ENCODE data around the gene ZBTB7B. TPM values are rescaled to one million over a fixed set of nuclear protein-coding genes. Genes with fewer than 3 reads are reported as not detected.

ZBTB7B gene
- polyA plus RNA-seq, 2 of the 4 experiments (the other 2 are of a cell fraction): 20.5 to 30.7 TPM

DNA sequence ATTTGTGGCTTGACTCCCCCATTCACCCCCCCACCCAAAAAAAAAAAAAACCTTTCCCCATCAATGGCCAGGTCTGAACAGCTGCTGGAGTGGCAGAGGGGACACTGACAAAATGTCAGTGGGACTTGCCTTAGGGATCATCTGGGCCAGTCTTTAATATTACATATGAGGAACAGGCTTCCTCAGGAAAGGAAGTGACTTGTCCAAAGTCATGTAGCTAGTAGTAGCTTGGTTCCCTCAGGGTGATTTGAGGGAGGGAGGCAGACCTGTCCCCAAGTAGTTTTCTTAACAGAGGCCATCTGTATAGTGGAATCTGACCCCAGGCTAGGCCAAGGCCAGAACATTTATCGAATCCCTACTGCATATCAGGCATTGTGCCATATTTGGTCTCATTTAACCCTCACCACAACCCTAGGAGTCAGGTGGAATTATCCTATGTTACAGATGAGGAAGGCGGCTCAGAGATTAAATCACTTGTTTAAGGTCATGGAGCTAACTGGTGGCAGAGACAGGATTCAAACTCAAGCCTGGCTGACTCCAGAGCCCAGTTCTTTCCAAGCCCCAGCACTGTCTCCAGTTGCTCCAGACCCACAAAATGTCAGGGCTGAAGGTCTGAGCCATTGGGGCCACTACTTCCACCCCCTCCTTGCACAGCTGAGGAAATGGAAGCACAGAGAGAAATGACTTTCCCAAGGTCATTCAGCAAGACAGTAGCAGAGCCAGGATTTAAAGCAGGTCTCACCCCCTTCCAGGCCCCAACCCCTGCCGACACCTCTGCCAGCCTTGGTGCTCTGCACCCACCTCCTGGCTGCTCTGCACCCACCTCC is 10.4 kb downstream of the ZBTB7B start:
- ChIA-PET CTCF (no interaction called here), POLR2A (interaction anchor here (0.6 to 0.7 kb wide), 2 partner anchors 35 to 174 kb away, joined by 11 to 12 read pairs; no protein-coding TSS in a partner anchor)
- Histone ChIP-seq H3K4me1 (peaks cover 88% of the 10 kb centered on the region), H3K27ac (peak overlapping the region; percentile 67 to 100; a peak in 5 of 6 replicates), H3K9me3 (no peaks in the 10 kb centered on the region), H3K4me3 (no peak overlapping the region), H3K4me2 (peak overlapping the region; percentile 59)
- WGBS (ENCODE audit: missing lambda C conversion rate): 82% methylated on average over 3 of the region's 3 CpGs
- DNase-seq (ENCODE audit: low read depth in 1 of 2, low spot score in 1 of 2) (no peak), ATAC-seq (no peak), FAIRE-seq (peak; percentile 13)
- TF ChIP-seq, protein P1, sequence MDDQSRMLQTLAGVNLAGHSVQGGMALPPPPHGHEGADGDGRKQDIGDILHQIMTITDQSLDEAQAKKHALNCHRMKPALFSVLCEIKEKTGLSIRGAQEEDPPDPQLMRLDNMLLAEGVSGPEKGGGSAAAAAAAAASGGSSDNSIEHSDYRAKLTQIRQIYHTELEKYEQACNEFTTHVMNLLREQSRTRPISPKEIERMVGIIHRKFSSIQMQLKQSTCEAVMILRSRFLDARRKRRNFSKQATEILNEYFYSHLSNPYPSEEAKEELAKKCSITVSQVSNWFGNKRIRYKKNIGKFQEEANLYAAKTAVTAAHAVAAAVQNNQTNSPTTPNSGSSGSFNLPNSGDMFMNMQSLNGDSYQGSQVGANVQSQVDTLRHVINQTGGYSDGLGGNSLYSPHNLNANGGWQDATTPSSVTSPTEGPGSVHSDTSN (IDR thresholded peaks at IDR 0.05): no peak
- no peak for TF ChIP-seq FOXS1 (CRISPR knock-in tag; IDR thresholded peaks at IDR 0.05)
- TF ChIP-seq CHD2 (IDR thresholded peaks at IDR 0.05; ENCODE audit: low read length, partially characterized antibody): no peak
- TF ChIP-seq NFE2L2 (conservative IDR thresholded peaks at IDR 0.05; ENCODE audit: low read length): no peak
- TF ChIP-seq, protein P2, sequence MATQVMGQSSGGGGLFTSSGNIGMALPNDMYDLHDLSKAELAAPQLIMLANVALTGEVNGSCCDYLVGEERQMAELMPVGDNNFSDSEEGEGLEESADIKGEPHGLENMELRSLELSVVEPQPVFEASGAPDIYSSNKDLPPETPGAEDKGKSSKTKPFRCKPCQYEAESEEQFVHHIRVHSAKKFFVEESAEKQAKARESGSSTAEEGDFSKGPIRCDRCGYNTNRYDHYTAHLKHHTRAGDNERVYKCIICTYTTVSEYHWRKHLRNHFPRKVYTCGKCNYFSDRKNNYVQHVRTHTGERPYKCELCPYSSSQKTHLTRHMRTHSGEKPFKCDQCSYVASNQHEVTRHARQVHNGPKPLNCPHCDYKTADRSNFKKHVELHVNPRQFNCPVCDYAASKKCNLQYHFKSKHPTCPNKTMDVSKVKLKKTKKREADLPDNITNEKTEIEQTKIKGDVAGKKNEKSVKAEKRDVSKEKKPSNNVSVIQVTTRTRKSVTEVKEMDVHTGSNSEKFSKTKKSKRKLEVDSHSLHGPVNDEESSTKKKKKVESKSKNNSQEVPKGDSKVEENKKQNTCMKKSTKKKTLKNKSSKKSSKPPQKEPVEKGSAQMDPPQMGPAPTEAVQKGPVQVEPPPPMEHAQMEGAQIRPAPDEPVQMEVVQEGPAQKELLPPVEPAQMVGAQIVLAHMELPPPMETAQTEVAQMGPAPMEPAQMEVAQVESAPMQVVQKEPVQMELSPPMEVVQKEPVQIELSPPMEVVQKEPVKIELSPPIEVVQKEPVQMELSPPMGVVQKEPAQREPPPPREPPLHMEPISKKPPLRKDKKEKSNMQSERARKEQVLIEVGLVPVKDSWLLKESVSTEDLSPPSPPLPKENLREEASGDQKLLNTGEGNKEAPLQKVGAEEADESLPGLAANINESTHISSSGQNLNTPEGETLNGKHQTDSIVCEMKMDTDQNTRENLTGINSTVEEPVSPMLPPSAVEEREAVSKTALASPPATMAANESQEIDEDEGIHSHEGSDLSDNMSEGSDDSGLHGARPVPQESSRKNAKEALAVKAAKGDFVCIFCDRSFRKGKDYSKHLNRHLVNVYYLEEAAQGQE (IDR thresholded peaks at IDR 0.05): peak; percentile 40; the same call in 1 of the 2 replicates

DNA sequence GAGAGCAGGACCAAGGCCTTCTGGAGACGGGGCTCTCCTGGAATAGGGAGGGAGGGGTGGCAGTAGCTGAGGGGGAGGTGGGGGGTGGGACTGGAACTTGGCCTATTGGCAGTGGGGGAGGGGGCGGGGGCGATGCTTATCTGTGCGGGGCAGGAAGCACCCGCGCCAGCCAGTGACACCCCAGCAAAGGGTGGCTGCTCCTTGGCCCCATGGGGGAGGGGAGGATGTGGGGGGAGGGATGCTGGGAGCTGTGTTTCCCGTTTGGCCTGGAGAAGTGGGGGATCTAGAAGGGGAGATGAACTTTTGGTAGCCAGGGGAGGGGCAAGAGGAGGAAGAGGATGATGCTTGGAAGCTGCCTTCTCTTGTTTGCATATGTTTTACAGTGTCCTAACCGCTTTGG is 11.0 kb downstream of the ZBTB7B start:
- Histone ChIP-seq H3K27ac (peak overlapping the region; percentile 67 to 100; a peak in 4 of 6 replicates), H3K4me3 (no peak overlapping the region), H3K4me2 (peak overlapping the region; percentile 59; the same call in 2 of the 3 replicates), H3K4me1 (peaks cover 88% of the 10 kb centered on the region), H3K9me3 (no peaks in the 10 kb centered on the region)
- POLR2A ChIA-PET: no interaction called here
- DNase-seq (ENCODE audit: low read depth in 1 of 2, low spot score in 1 of 2) (no peak), FAIRE-seq (no peak), ATAC-seq (no peak)
- TF ChIP-seq PHF8 (IDR thresholded peaks at IDR 0.05; ENCODE audit: borderline replicate concordance, low read depth): no peak
- TF ChIP-seq, protein P3, sequence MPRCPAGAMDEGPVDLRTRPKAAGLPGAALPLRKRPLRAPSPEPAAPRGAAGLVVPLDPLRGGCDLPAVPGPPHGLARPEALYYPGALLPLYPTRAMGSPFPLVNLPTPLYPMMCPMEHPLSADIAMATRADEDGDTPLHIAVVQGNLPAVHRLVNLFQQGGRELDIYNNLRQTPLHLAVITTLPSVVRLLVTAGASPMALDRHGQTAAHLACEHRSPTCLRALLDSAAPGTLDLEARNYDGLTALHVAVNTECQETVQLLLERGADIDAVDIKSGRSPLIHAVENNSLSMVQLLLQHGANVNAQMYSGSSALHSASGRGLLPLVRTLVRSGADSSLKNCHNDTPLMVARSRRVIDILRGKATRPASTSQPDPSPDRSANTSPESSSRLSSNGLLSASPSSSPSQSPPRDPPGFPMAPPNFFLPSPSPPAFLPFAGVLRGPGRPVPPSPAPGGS (IDR thresholded peaks at IDR 0.05): no peak
- TF ChIP-seq CHD4 (IDR thresholded peaks at IDR 0.05; ENCODE audit: borderline replicate concordance): no peak
- no peak for TF ChIP-seq SREBF2 (IDR thresholded peaks at IDR 0.05)
- no peak for TF ChIP-seq FOSB (CRISPR knock-in tag; IDR thresholded peaks at IDR 0.05)
- no peak for TF ChIP-seq JUN (IDR thresholded peaks at IDR 0.05)
- no peak for TF ChIP-seq RFX5 (IDR thresholded peaks at IDR 0.05)
- TF ChIP-seq ESRRA (IDR thresholded peaks at IDR 0.05; ENCODE audit: borderline replicate concordance, low read length): no peak
- no peak for TF ChIP-seq FOXS1 (CRISPR knock-in tag; IDR thresholded peaks at IDR 0.05)
- TF ChIP-seq NFE2L2 (conservative IDR thresholded peaks at IDR 0.05; ENCODE audit: low read length): no peak
- TF ChIP-seq, protein P4, sequence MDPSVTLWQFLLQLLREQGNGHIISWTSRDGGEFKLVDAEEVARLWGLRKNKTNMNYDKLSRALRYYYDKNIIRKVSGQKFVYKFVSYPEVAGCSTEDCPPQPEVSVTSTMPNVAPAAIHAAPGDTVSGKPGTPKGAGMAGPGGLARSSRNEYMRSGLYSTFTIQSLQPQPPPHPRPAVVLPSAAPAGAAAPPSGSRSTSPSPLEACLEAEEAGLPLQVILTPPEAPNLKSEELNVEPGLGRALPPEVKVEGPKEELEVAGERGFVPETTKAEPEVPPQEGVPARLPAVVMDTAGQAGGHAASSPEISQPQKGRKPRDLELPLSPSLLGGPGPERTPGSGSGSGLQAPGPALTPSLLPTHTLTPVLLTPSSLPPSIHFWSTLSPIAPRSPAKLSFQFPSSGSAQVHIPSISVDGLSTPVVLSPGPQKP (IDR thresholded peaks at IDR 0.05; ENCODE audit: low read depth, low read length): no peak
- TF ChIP-seq NR3C1 (IDR thresholded peaks at IDR 0.05): no peak
- no peak for TF ChIP-seq RAD21 (conservative IDR thresholded peaks at IDR 0.05 in 1 of 2, IDR thresholded peaks at IDR 0.05 in 1 of 2)
- TF ChIP-seq POLR2AphosphoS2 (conservative IDR thresholded peaks at IDR 0.05; ENCODE audit: low read length): no peak
- TF ChIP-seq GATA3 (IDR thresholded peaks at IDR 0.05; ENCODE audit: borderline replicate concordance): no peak
- TF ChIP-seq MAFK (IDR thresholded peaks at IDR 0.05; ENCODE audit: partially characterized antibody): no peak
- no peak for TF ChIP-seq MAZ (IDR thresholded peaks at IDR 0.05; ENCODE audit: borderline replicate concordance, low read depth, low read length)
- no peak for TF ChIP-seq HDAC2 (IDR thresholded peaks at IDR 0.05)
- WGBS (ENCODE audit: missing lambda C conversion rate): 54% methylated on average over 2 of the region's 8 CpGs
- CTCF ChIA-PET: no interaction called here

Measured in A549 (cell line).